DMS79 treated with DMSO at 0.1 percent for 48 hours (cell line): ENCODE measurements around the gene LRPAP1.

Experiments used
- DNase-seq: peaks from one replicate; lab custom pipeline; 2025; lab: John Stamatoyannopoulos, UW

The LRPAP1 gene

GRCh38 chr4:3473181-3473950, 58.9 kb downstream of the LRPAP1 start:
- no peak for DNase-seq

DNA sequence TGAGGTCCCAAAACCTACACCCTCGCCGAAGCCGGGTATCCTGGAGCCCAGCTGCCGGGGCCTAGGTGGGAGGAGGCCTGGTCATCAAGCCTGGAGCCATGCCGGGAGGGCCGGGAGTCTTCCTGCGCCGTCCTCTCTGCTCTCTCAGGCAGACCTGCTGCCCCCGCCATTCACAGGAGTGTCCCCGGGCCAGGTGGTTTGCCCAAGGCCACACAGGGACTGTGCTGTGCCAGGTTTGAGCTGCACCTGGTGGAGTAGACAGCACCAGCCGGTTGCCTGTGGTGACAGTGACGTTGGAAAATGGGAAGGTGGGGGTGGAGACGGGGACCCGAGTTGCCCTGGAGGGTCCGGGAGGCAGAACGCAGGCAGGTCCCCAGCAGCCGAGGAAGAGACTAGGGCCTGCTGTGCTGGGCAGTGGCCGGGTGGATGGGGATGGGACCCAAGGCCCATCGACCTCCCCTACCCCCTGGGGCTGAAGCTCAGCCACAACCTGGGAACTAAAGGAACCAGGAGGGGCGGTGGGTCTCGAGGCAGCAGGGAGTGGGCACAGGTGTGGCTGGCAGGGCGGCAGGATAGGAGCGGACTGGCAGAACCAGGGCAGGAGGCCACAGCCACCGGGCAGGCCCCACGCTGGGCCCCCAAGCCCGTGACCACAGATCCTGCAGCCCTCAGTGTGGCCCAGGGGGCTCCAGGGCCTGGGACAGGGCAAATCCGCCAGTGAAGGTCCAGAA, 59.6 kb downstream of the LRPAP1 start:
- no peak for DNase-seq

GRCh38 chr4:3471886-3472285, 60.3 kb downstream of the LRPAP1 start:
- no peak for DNase-seq

DNA sequence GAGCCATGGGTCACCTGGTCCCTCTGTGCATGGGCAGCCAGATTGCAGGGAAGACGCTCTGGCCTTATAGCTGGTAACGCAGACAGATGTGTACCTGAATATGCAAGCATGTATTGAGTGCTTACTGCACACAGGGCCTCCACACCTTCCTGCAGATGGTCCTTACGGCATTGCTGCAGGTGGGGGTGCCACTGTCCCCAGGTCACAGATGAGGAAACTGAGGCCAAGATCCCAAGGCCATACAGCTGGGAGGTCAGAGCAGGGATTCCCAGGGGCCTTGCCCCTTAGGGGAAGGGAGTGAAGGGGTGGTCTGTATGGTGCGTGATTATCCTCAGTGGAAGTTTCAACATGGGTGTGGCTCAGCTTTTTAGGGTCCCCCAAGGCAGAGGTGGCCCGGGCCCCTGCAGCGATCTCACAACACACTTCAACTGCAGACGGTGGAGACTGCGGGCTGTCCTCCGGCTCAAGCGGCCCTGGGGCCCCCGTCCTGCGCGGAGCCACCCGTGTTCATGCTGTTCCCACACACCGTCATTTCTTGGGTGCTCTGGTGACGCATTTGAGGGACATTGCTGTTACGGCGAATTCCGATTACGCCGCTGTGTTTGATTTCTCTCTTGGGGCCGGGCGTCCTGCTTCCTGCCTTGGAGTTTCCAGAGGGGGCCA, 61.0 kb downstream of the LRPAP1 start:
- DNase-seq: no peak

DNA sequence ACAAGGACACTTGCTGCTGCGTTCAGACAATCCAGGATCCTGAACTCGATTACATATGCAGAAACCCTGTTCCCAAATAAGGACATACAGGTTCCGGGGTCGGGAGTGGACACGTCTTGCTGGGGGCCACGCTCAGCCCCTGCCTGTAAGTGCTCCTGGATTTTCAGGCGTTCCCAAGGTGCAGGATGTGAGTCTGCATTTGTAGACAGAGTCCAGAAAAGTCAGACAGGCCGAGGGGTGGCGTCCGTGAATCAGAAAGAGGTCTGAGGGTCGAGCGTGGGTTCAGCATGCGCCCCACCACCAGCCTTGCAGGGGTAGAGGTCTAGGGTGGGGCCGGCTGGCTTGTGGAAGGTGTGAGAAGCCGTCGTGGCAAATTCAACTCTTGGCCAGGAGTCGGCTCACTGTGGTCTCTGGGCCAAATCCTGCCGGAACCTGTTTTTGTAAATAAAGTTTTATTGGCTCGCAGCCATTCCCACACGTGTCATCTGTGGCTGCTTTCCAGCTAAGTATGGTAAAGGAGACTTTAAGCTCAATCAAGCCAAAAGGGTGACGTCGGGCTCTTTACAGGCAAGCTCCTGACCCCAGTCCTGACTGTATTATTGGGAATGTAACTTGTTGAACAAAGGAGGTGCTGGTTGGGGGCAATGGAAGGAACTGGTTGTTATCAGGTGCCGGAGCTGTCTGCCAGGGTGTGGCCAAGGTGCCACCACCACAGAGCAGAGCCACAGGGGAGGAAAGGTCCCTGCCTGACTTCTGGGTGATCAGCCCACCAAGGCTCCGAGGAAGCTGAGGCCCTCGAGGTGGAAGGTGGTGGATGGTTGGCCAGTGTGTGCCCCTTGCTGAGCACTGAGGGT, 61.8 kb downstream of the LRPAP1 start:
- no peak for DNase-seq

- no peak for DNase-seq
Measured at GRCh38 chr4:3469386-3470243, 62.6 kb downstream of the LRPAP1 start.

DNA sequence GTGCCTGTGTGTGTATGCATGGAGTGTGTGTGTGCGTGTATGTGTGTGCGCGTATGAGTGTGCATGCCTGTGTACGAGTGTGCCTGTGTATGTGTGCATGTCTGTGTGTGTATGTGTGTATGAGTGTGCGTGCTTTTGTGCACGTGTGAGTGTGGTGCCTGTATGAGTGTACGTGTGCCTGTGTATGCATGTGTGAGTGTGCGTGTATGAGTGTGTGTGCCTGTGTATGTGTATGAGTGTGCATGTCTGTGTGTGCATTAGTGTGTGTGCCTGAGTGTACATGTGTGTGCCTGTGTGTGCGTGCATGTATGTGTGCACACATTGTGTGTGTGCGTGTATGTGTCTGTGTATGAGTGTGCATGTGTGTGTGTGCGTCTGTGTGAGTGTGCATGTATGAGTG, 63.4 kb downstream of the LRPAP1 start:
- DNase-seq: no peak

GRCh38 chr4:3468154-3468553, 64.1 kb downstream of the LRPAP1 start:
- DNase-seq: no peak

- DNase-seq: no peak
Measured at GRCh38 chr4:3467601-3468031, 64.6 kb downstream of the LRPAP1 start.

GRCh38 chr4:3466691-3467600, 65.3 kb downstream of the LRPAP1 start:
- no peak for DNase-seq

- no peak for DNase-seq
Measured at GRCh38 chr4:3465698-3466671, 66.2 kb downstream of the LRPAP1 start.

GRCh38 chr4:3464911-3465697, 67.1 kb downstream of the LRPAP1 start:
- no peak for DNase-seq

DNA sequence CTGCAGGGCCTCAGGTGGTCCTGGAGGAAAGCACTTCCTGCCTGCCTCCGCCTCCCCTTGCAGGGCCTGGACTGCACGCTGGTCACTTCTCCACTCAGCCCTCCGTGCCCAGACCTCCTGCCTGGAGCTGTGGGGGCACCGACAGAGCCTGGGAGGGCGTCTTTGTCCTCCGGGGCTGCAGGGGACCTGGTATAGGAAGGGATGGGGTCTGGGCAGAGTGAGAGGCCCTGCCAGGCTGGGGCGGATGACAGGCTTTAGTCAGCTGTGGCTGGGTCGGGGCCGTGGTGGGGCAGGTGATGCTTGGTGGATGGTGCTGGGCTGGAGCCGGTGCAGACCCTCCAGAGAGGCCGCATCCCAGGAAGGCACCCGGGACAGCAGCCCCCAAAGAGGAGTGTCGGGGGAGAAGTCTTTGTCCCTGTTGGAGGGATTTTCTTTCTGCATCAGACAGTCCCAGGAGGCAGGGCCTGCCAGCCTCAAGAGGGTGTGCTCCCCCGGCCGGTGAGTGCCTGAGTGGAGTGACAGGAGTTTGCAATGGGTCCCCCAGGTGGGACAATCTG, 67.8 kb downstream of the LRPAP1 start:
- no peak for DNase-seq

GRCh38 chr4:3463556-3464348, 68.5 kb downstream of the LRPAP1 start:
- no peak for DNase-seq

GRCh38 chr4:3462790-3463415, 69.3 kb downstream of the LRPAP1 start, which contains the start of gene DOK7:
Gene DOK7, plus strand, starts transcription at chr4:3463306. Its CDS starts 70 bp downstream, at chr4:3463376.
- no peak for DNase-seq

- DNase-seq: no peak
Measured at GRCh38 chr4:3462321-3462789, 69.9 kb downstream of the LRPAP1 start.
